Neuronal stem cell (in vitro differentiated cells): ENCODE measurements around the gene PCNP.
A peak's percentile ranks its signal among the peaks of the same experiment; 100 is the strongest.
"Not testable (repeated sequence)": the region's sequence is repeated elsewhere in the genome, so short reads cannot be mapped to it uniquely, and the experiment has no call there.

Source experiments
- DNase-seq: peaks from one replicate; pipeline ENCODE4 v3.0.0-alpha.2; 2013; ENCODE audit warnings: low spot score
- H2AFZ ChIP-seq: one replicate; pipeline ENCODE4 v1.6.1; 2013; ENCODE audit warnings: mild to moderate bottlenecking, low read length, inconsistent platforms
- H2AK5ac ChIP-seq: 2 replicates; pipeline ENCODE4 v1.6.1; 2013; ENCODE audit warnings: low read depth, mild to moderate bottlenecking, inconsistent platforms, low read length, moderate library complexity, mixed read lengths
- H2BK120ac ChIP-seq: 2 replicates; pipeline ENCODE4 v1.6.1; 2013; ENCODE audit warnings: low read depth, mild to moderate bottlenecking, inconsistent platforms, low read length, moderate library complexity, mixed read lengths
- H2BK12ac ChIP-seq: one replicate; pipeline ENCODE4 v1.6.1; 2013; ENCODE audit warnings: low read length, inconsistent platforms
- H2BK15ac ChIP-seq: 2 replicates; pipeline ENCODE4 v1.6.1; 2013; ENCODE audit warnings: mild to moderate bottlenecking, low read length, inconsistent platforms, mixed read lengths
- H2BK5ac ChIP-seq: one replicate; pipeline ENCODE4 v1.6.1; 2013; ENCODE audit warnings: inconsistent platforms, mild to moderate bottlenecking, low read length, moderate library complexity
- H3K14ac ChIP-seq: one replicate; pipeline ENCODE4 v1.6.1; 2013; ENCODE audit warnings: low read length, inconsistent platforms
- H3K18ac ChIP-seq: 2 replicates; pipeline ENCODE4 v1.6.1; 2013; ENCODE audit warnings: low read length, inconsistent platforms
- H3K23ac ChIP-seq: 2 replicates; pipeline ENCODE4 v1.6.1; 2013; ENCODE audit warnings: low read depth, mild to moderate bottlenecking, mixed read lengths, low read length, inconsistent platforms; ENCODE audit not compliant: poor library complexity
- H3K27ac ChIP-seq: replicated peaks from 3 replicates; pipeline ENCODE4 v1.5.1; 2013; ENCODE audit warnings: low read length, inconsistent platforms
- H3K27me3 ChIP-seq, 3 experiments: 2 replicates each; pipeline ENCODE4 v1.6.1; 2013; ENCODE audit warnings: low read length in 3 of 3, mild to moderate bottlenecking in 2 of 3, inconsistent platforms in 1 of 3, low read depth in 1 of 3, mixed read lengths in 1 of 3, moderate library complexity in 1 of 3; ENCODE audit not compliant: control insufficient read depth in 3 of 3, insufficient read depth in 3 of 3
- H3K36me3 ChIP-seq, 2 donors: replicated peaks in 1 of 2; 2 replicates each; pipeline ENCODE4 v1.6.1; 2013; ENCODE audit warnings: low read length in 2 of 2; ENCODE audit not compliant: control insufficient read depth in 2 of 2, insufficient read depth in 2 of 2
- H3K4ac ChIP-seq: 2 replicates; pipeline ENCODE4 v1.6.1; 2013; ENCODE audit warnings: inconsistent platforms, mild to moderate bottlenecking, low read length, moderate library complexity
- H3K4me1 ChIP-seq, 2 donors: 1 replicate in 1 of 2; 2 replicates in 1 of 2; pipeline ENCODE4 v1.6.1; 2013; ENCODE audit warnings: low read length in 2 of 2, low read depth in 1 of 2; ENCODE audit not compliant: control insufficient read depth in 2 of 2, insufficient read depth in 1 of 2
- H3K4me2 ChIP-seq: one replicate; pipeline ENCODE4 v1.6.1; 2013; ENCODE audit warnings: mild to moderate bottlenecking, low read length, inconsistent platforms; ENCODE audit not compliant: insufficient read depth, poor library complexity, severe bottlenecking
- H3K4me3 ChIP-seq, 2 donors: 2 replicates each; pipeline ENCODE4 v1.5.1; 2013; ENCODE audit warnings: low read length in 2 of 2, mild to moderate bottlenecking in 2 of 2, inconsistent platforms in 1 of 2, moderate library complexity in 1 of 2
- H3K79me1 ChIP-seq: one replicate; pipeline ENCODE4 v1.6.1; 2013; ENCODE audit warnings: low read depth, mild to moderate bottlenecking, inconsistent platforms, low read length, moderate library complexity
- H3K9ac ChIP-seq: one replicate; pipeline ENCODE4 v1.6.1; 2013; ENCODE audit warnings: mild to moderate bottlenecking, low read depth, low read length, inconsistent platforms; ENCODE audit not compliant: poor library complexity
- H3K9me3 ChIP-seq, 2 donors: replicated peaks in 1 of 2; 2 replicates each; pipeline versions ENCODE3 to v1.6.1; 2013; ENCODE audit warnings: low read length in 2 of 2, mild to moderate bottlenecking in 2 of 2, inconsistent platforms in 1 of 2, low read depth in 1 of 2, mixed read lengths in 1 of 2, moderate library complexity in 1 of 2; ENCODE audit not compliant: control insufficient read depth in 2 of 2, insufficient read depth in 1 of 2
- H4K8ac ChIP-seq: one replicate; pipeline ENCODE4 v1.6.1; 2013; ENCODE audit warnings: low read depth, mild to moderate bottlenecking, inconsistent platforms, low read length, moderate library complexity
- H4K91ac ChIP-seq: one replicate; pipeline ENCODE4 v1.6.1; 2013; ENCODE audit warnings: low read length, low read depth, mild to moderate bottlenecking, inconsistent platforms; ENCODE audit not compliant: poor library complexity
- WGBS, 2 donors: extraction: QIAGEN DNeasy Blood & Tissue Kit; methylation state at CpG; one replicate each; pipeline ENCODE4 v1.1.7; 2013; ENCODE audit warnings: missing lambda C conversion rate in 2 of 2, mixed read lengths in 1 of 2; ENCODE audit not compliant: insufficient read length in 2 of 2, insufficient replicate concordance in 1 of 2; ENCODE audit errors: extremely low coverage in 2 of 2; 5-methylcytosine and 5-hydroxymethylcytosine counted together

The PCNP gene

GRCh38 chr3:101603184-101603583 lies 29.2 kb downstream of the PCNP start:
- no peak overlapping the region for H3K9ac ChIP-seq
- no peak overlapping the region for H2AFZ ChIP-seq
- H2BK5ac ChIP-seq = no peak overlapping the region
- H3K27me3 ChIP-seq = no peaks in the 10 kb centered on the region
- H4K91ac ChIP-seq = no peak overlapping the region
- H2BK120ac ChIP-seq = no peak overlapping the region
- H3K4me2 ChIP-seq = no peak overlapping the region
- no peak overlapping the region for H3K18ac ChIP-seq
- no peak overlapping the region for H4K8ac ChIP-seq
- H2BK15ac ChIP-seq = no peak overlapping the region
- H3K23ac ChIP-seq = no peak overlapping the region
- H3K14ac ChIP-seq = no peak overlapping the region
- WGBS, 2 donors = no CpG with 5 or more reads among the region's 1 CpG
- H3K36me3 ChIP-seq = peaks cover 5% of the 10 kb centered on the region in 2 donors
- no peak overlapping the region for H2AK5ac ChIP-seq
- H3K9me3 ChIP-seq = no peaks in the 10 kb centered on the region
- no peak for DNase-seq
- no peak overlapping the region for H3K4me3 ChIP-seq
- no peak overlapping the region for H3K27ac ChIP-seq
- no peaks in the 10 kb centered on the region for H3K79me1 ChIP-seq
- no peak overlapping the region for H3K4ac ChIP-seq
- H2BK12ac ChIP-seq = no peak overlapping the region
- no peaks in the 10 kb centered on the region for H3K4me1 ChIP-seq

GRCh38 chr3:101605398-101605797 lies 31.4 kb downstream of the PCNP start:
- H4K8ac ChIP-seq, H3K4me3 ChIP-seq, H3K79me1 ChIP-seq, H2BK5ac ChIP-seq, H2BK120ac ChIP-seq, H3K23ac ChIP-seq, H3K27me3 ChIP-seq, H3K18ac ChIP-seq, H2BK15ac ChIP-seq, H3K4ac ChIP-seq, H3K9ac ChIP-seq, H4K91ac ChIP-seq, H2AK5ac ChIP-seq, H2BK12ac ChIP-seq, H3K9me3 ChIP-seq, DNase-seq, H3K14ac ChIP-seq, H3K36me3 ChIP-seq, H2AFZ ChIP-seq, H3K4me2 ChIP-seq, H3K4me1 ChIP-seq, H3K27ac ChIP-seq: not testable (repeated sequence)
- no CpG with 5 or more reads among the region's 10 CpGs for WGBS, 2 donors

- no peak for DNase-seq
- H2BK5ac ChIP-seq = no peak overlapping the region
- WGBS, 2 donors = no CpG with 5 or more reads among the region's 2 CpGs
These were observed 37.0 kb downstream of the PCNP start for GRCh38 chr3:101611023-101611422.

GRCh38 chr3:101613014-101613413 lies 39.0 kb downstream of the PCNP start:
- DNase-seq, H4K91ac ChIP-seq, H2BK120ac ChIP-seq, H3K79me1 ChIP-seq, H2BK12ac ChIP-seq, H3K9ac ChIP-seq, H3K4me1 ChIP-seq, H3K18ac ChIP-seq, H2BK5ac ChIP-seq, H3K14ac ChIP-seq, H3K23ac ChIP-seq, H3K36me3 ChIP-seq, H3K4ac ChIP-seq, H3K27me3 ChIP-seq, H2BK15ac ChIP-seq, H3K27ac ChIP-seq, H2AK5ac ChIP-seq, H4K8ac ChIP-seq, H3K9me3 ChIP-seq, H3K4me2 ChIP-seq, H3K4me3 ChIP-seq: not testable (repeated sequence)
- H2AFZ ChIP-seq = peak overlapping the region; percentile 59
- WGBS, 2 donors = no CpG with 5 or more reads among the region's 9 CpGs

More at GRCh38 chr3:101611023-101611422, 37.0 kb downstream of the PCNP start:
- H3K9ac ChIP-seq = no peak overlapping the region
- H3K36me3 ChIP-seq = no peaks in the 10 kb centered on the region
- no peak overlapping the region for H3K14ac ChIP-seq
- H2BK15ac ChIP-seq = no peak overlapping the region
- no peaks in the 10 kb centered on the region for H3K9me3 ChIP-seq
- no peaks in the 10 kb centered on the region for H3K4me1 ChIP-seq
- H3K18ac ChIP-seq = no peak overlapping the region
- H3K4me2 ChIP-seq = no peak overlapping the region
- H2AK5ac ChIP-seq = no peak overlapping the region
- no peak overlapping the region for H3K4ac ChIP-seq
- H2BK12ac ChIP-seq = no peak overlapping the region
- H4K91ac ChIP-seq = no peak overlapping the region
- no peak overlapping the region for H2BK120ac ChIP-seq
- H3K23ac ChIP-seq = no peak overlapping the region
- H3K4me3 ChIP-seq = no peak overlapping the region
- H3K27me3 ChIP-seq = no peaks in the 10 kb centered on the region
- no peaks in the 10 kb centered on the region for H3K79me1 ChIP-seq
- H3K27ac ChIP-seq = no peak overlapping the region
- no peak overlapping the region for H4K8ac ChIP-seq
- no peak overlapping the region for H2AFZ ChIP-seq
